Measurements from ENCODE around the gene ABLIM3. TPM values are rescaled to one million over a fixed set of nuclear protein-coding genes. Genes with fewer than 3 reads are reported as not detected.

Gene ABLIM3
- total and polyA plus RNA-seq, 10 of the 15 experiments (the other 5 are each of a cell fraction or from before 2014, with no cell fraction given), result 0.03 TPM; not detected in 9

DNA sequence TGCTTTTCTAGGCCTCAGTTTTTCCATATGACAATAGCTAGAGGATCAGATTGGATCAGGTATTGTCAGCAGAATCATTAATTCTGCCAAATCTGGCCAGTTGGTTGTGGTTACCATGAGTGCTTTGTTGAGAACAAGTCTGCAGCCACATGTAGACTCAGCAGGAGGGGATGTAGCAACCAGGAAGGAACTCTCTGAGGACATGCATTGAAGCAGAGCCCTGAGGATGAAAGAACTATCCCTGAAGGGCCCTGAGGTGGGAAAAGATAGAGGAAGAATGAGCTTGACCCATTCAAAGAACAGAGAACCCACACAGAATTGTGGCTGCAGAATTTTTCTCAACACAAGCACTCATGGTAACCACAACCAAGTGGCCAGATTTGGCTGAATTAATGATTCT is 70.3 kb downstream of the ABLIM3 start:
- DNase-seq (ENCODE audit: low read depth, low spot score), result no peak
- intact Hi-C loops (cut with micrococcal nuclease; ENCODE audit: unreplicated experiment), result no loop called here
- no peak overlapping the region for H3K9ac ChIP-seq (ENCODE audit: control insufficient read depth, insufficient read depth, low read length)
- ChIA-PET POLR2A (no interaction called here), CTCF (no interaction called here), RAD21 (ENCODE audit: unreplicated experiment) (no interaction called here), SMC1A (ENCODE audit: uncharacterized antibody, unreplicated experiment) (no interaction called here)
- H3K4me3 ChIP-seq, result no peak overlapping the region
- no peak overlapping the region for H3K27ac ChIP-seq (ENCODE audit: control insufficient read depth, insufficient read depth)
- 0 out of 4 replicates have a peak, but pooled peaks cover 0 to 2% of the 10 kb centered on the region in 2 experiments for H3K27me3 ChIP-seq (replicated peaks in 1 of 2; ENCODE audit: control insufficient read depth in 2 of 2, insufficient read depth in 2 of 2, low read length in 1 of 2)
- no peaks in the 10 kb centered on the region for H4K20me1 ChIP-seq (ENCODE audit: control insufficient read depth, insufficient read depth)
- no peaks in the 10 kb centered on the region for H3K36me3 ChIP-seq (ENCODE audit: control insufficient read depth in 2 of 2, insufficient read depth in 2 of 2, low read length in 1 of 2)
- H3K4me1 ChIP-seq (ENCODE audit: control insufficient read depth, insufficient read depth, low read length), result no peaks in the 10 kb centered on the region
- ATAC-seq, result no peak
- no peaks in the 10 kb centered on the region for H3K9me3 ChIP-seq (replicated peaks; ENCODE audit: control insufficient read depth, insufficient read depth, low read length)
- H3K4me2 ChIP-seq (ENCODE audit: control insufficient read depth, insufficient read depth), result no peak overlapping the region
- in situ Hi-C loops (cut with MboI), result no loop called here
- TF ChIP-seq NFIC (IDR thresholded peaks at IDR 0.05; ENCODE audit: low read depth, low read length) (no peak), KAT2A (conservative IDR thresholded peaks at IDR 0.05; ENCODE audit: control insufficient read depth, low read depth, low read length) (no peak), TCF7 (IDR thresholded peaks at IDR 0.05; ENCODE audit: borderline replicate concordance) (no peak), MEF2B (IDR thresholded peaks at IDR 0.05; ENCODE audit: partially characterized antibody, poor library complexity, severe bottlenecking) (no peak), RB1 (IDR thresholded peaks at IDR 0.05; ENCODE audit: borderline replicate concordance) (no peak), SMARCA5 (IDR thresholded peaks at IDR 0.05) (no peak)
- TF ChIP-seq, protein P1, sequence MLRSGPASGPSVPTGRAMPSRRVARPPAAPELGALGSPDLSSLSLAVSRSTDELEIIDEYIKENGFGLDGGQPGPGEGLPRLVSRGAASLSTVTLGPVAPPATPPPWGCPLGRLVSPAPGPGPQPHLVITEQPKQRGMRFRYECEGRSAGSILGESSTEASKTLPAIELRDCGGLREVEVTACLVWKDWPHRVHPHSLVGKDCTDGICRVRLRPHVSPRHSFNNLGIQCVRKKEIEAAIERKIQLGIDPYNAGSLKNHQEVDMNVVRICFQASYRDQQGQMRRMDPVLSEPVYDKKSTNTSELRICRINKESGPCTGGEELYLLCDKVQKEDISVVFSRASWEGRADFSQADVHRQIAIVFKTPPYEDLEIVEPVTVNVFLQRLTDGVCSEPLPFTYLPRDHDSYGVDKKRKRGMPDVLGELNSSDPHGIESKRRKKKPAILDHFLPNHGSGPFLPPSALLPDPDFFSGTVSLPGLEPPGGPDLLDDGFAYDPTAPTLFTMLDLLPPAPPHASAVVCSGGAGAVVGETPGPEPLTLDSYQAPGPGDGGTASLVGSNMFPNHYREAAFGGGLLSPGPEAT (IDR thresholded peaks at IDR 0.05; ENCODE audit: low read depth), result no peak
- H3K79me2 ChIP-seq (ENCODE audit: control insufficient read depth, insufficient read depth, low read length), result no peaks in the 10 kb centered on the region
- no peak overlapping the region for H2AFZ ChIP-seq (ENCODE audit: control insufficient read depth, low read depth, low read length)
- no TSS peak for BruUV-seq (replicated peaks)
- no peak for FAIRE-seq
